CD4-positive, CD25-positive, alpha-beta regulatory T cell (primary cell): Measurements from ENCODE around the gene MEGF10. TPM values are rescaled to one million over a fixed set of nuclear protein-coding genes. Genes with fewer than 3 reads are reported as not detected.

Experiments used
- ATAC-seq, 2 donors: fragments of 150-1000 bp; cut with Tn5 transposase; one replicate each; pipeline ENCODE4 v1.10.0; 2021; ENCODE audit warnings: low read depth in 2 of 2, moderate number of reproducible peaks in 2 of 2, moderate library complexity in 1 of 2
- DNase-seq, 3 donors: peaks; one replicate each; pipeline versions ENCODE4 v3.0.0 to v3.0.0-alpha.2; 2012 to 2022; ENCODE audit warnings: mixed read lengths in 1 of 3
- H3K27ac ChIP-seq: one replicate; pipeline ENCODE4 v1.7.0; 2013; ENCODE audit warnings: mild to moderate bottlenecking, low read length; ENCODE audit not compliant: insufficient read depth, poor library complexity, severe bottlenecking
- H3K27me3 ChIP-seq: one replicate; pipeline ENCODE4 v1.7.0; 2013; ENCODE audit warnings: low read length; ENCODE audit not compliant: control insufficient read depth, insufficient read depth
- H3K36me3 ChIP-seq: one replicate; pipeline ENCODE4 v1.7.0; 2013; ENCODE audit warnings: mild to moderate bottlenecking, low read length, moderate library complexity; ENCODE audit not compliant: control insufficient read depth, insufficient read depth
- H3K4me1 ChIP-seq: 2 replicates; pipeline ENCODE4 v1.7.0; 2013; ENCODE audit warnings: mild to moderate bottlenecking, low read length; ENCODE audit not compliant: insufficient read depth, control insufficient read depth, poor library complexity, severe bottlenecking
- H3K4me3 ChIP-seq: one replicate; pipeline ENCODE4 v1.7.0; 2013; ENCODE audit warnings: low read depth, mild to moderate bottlenecking, low read length, moderate library complexity
- H3K9me3 ChIP-seq, 2 experiments: 1 replicate in 1 of 2; 2 replicates in 1 of 2; pipeline ENCODE4 v1.7.0; 2013; ENCODE audit warnings: low read length in 2 of 2, mild to moderate bottlenecking in 1 of 2, moderate library complexity in 1 of 2; ENCODE audit not compliant: control insufficient read depth in 2 of 2
- H3K27ac Mint-ChIP-seq, 3 donors: one replicate each; pipeline ENCODE4 v1.8.0; 2020 to 2022; ENCODE audit warnings: mild to moderate bottlenecking in 3 of 3, mixed read lengths in 3 of 3, moderate library complexity in 2 of 3
- H3K27me3 Mint-ChIP-seq: one replicate; pipeline ENCODE4 v1.8.0; 2022; ENCODE audit warnings: mild to moderate bottlenecking, mixed read lengths
- H3K36me3 Mint-ChIP-seq: one replicate; pipeline ENCODE4 v1.8.0; 2020; ENCODE audit warnings: mixed read lengths
- H3K4me1 Mint-ChIP-seq, 4 donors: one replicate each; pipeline ENCODE4 v1.8.0; 2020 to 2022; ENCODE audit warnings: mixed read lengths in 4 of 4, mild to moderate bottlenecking in 1 of 4
- H3K4me3 Mint-ChIP-seq, 4 donors: one replicate each; pipeline ENCODE4 v1.8.0; 2020 to 2022; ENCODE audit warnings: mild to moderate bottlenecking in 4 of 4, mixed read lengths in 4 of 4, moderate library complexity in 3 of 4
- H3K9me3 Mint-ChIP-seq, 7 donors: one replicate each; pipeline ENCODE4 v1.8.0; 2020 to 2022; ENCODE audit warnings: mixed read lengths in 7 of 7, mild to moderate bottlenecking in 3 of 7, moderate library complexity in 2 of 7
- polyA plus RNA-seq, 4 donors: library from polyadenylated mRNA; unstranded; fragments of 300-500 nt; fragmentation: Illumina TruSeq; gene quantifications; one replicate each; pipeline ENCODE4 v1.2.3, GENCODE V29; 2021
- total RNA-seq: library from RNA; stranded (reverse); gene quantifications from one replicate; pipeline ENCODE4 v1.2.3, GENCODE V29; 2022

MEGF10 gene
- total and polyA plus RNA-seq, 5 donors from 2014 or later = 0.09 to 0.30 TPM; not detected in 3

- Mint-ChIP-seq H3K4me1 (no peaks in the 10 kb centered on the region), H3K36me3 (no peaks in the 10 kb centered on the region), H3K9me3 (no peaks in the 10 kb centered on the region), H3K27ac (no peak overlapping the region), H3K27me3 (peaks cover 6% of the 10 kb centered on the region), H3K4me3 (no peak overlapping the region)
- ATAC-seq (no peak), DNase-seq (no peak)
- H3K9me3 ChIP-seq = no peaks in the 10 kb centered on the region
- H3K36me3 ChIP-seq = no peaks in the 10 kb centered on the region
- H3K27me3 ChIP-seq = no peaks in the 10 kb centered on the region
- no peaks in the 10 kb centered on the region for H3K4me1 ChIP-seq
- no peak overlapping the region for H3K27ac ChIP-seq
- H3K4me3 ChIP-seq = no peak overlapping the region
These were observed 142.9 kb downstream of the MEGF10 start for GRCh38 chr5:127433526-127433925.

GRCh38 chr5:127434588-127434987 is 144.0 kb downstream of the MEGF10 start:
- Histone ChIP-seq H3K27me3 (no peaks in the 10 kb centered on the region), H3K27ac (no peak overlapping the region), H3K36me3 (no peaks in the 10 kb centered on the region), H3K4me1 (no peaks in the 10 kb centered on the region), H3K9me3 (no peaks in the 10 kb centered on the region), H3K4me3 (no peak overlapping the region)
- DNase-seq (no peak), ATAC-seq (no peak)
- Mint-ChIP-seq H3K9me3 (no peaks in the 10 kb centered on the region), H3K36me3 (no peaks in the 10 kb centered on the region), H3K4me1 (no peaks in the 10 kb centered on the region), H3K27me3 (peaks cover 12% of the 10 kb centered on the region), H3K4me3 (no peak overlapping the region), H3K27ac (no peak overlapping the region)

DNA sequence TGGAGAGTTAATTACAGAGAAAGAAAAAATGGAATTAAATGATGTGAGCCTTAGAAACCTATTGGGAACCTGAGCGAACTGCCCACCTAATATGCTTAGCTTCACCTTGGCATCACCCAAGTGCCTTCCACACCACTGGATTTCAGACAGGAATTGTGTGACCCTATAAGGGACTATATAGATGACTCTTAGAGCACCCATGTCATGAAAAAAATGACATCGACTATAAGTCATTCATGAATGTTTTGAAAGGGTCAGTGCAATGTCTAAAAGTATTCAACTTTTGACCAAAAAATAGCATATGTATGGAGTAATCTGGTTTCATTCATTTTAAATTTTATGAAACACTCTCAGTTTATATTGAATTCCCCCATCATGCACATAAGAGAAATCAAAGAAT is 145.2 kb downstream of the MEGF10 start:
- no peak overlapping the region for H3K4me3 ChIP-seq
- H3K4me1 ChIP-seq = no peaks in the 10 kb centered on the region

GRCh38 chr5:127439644-127440043 is 149.0 kb downstream of the MEGF10 start:
- Mint-ChIP-seq H3K27me3 (peaks cover 12% of the 10 kb centered on the region), H3K4me1 (no peaks in the 10 kb centered on the region), H3K27ac (no peak overlapping the region), H3K4me3 (no peak overlapping the region), H3K9me3 (no peaks in the 10 kb centered on the region), H3K36me3 (no peaks in the 10 kb centered on the region)
- no peak for ATAC-seq
- H3K4me3 ChIP-seq = no peak overlapping the region
- no peaks in the 10 kb centered on the region for H3K9me3 ChIP-seq
- H3K36me3 ChIP-seq = no peaks in the 10 kb centered on the region
- peaks cover 2% of the 10 kb centered on the region for H3K27me3 ChIP-seq
- DNase-seq = no peak
- no peaks in the 10 kb centered on the region for H3K4me1 ChIP-seq
- H3K27ac ChIP-seq = no peak overlapping the region

More for the DNA sequence above, 145.2 kb downstream of the MEGF10 start:
- DNase-seq (no peak), ATAC-seq (no peak)
- H3K4me1 Mint-ChIP-seq = no peaks in the 10 kb centered on the region
- peaks cover 12% of the 10 kb centered on the region for H3K27me3 Mint-ChIP-seq
- no peaks in the 10 kb centered on the region for H3K36me3 Mint-ChIP-seq
- H3K27ac Mint-ChIP-seq = no peak overlapping the region
- no peaks in the 10 kb centered on the region for H3K9me3 Mint-ChIP-seq
- Histone ChIP-seq H3K36me3 (no peaks in the 10 kb centered on the region), H3K9me3 (no peaks in the 10 kb centered on the region), H3K27me3 (no peaks in the 10 kb centered on the region), H3K27ac (no peak overlapping the region)
- no peak overlapping the region for H3K4me3 Mint-ChIP-seq

DNA sequence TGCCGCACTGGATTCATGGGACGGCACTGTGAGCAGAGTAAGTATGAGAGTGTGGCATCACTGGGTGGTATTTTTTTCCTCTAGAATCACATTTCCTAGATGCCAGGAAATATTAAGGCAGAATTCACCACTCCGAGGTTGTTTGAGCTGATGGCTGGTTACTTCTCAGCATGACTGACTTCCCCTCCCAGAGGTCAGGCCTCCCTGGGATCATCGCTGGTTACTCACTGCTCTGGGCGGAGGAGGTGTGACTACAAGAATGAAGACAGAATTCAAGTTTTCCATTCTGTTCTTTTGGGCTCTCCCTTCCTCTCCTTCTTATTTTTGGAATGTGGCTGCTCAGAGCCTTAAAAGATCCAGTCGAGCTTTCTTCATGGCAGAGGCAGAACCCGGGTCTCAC is 150.2 kb downstream of the MEGF10 start:
- Histone ChIP-seq H3K4me1 (no peaks in the 10 kb centered on the region), H3K4me3 (no peak overlapping the region), H3K9me3 (no peaks in the 10 kb centered on the region), H3K27me3 (peaks cover 2% of the 10 kb centered on the region), H3K36me3 (no peaks in the 10 kb centered on the region), H3K27ac (no peak overlapping the region)
- H3K4me1 Mint-ChIP-seq = no peaks in the 10 kb centered on the region
- H3K9me3 Mint-ChIP-seq = no peaks in the 10 kb centered on the region
- H3K36me3 Mint-ChIP-seq = no peaks in the 10 kb centered on the region
- H3K27me3 Mint-ChIP-seq = peaks cover 19% of the 10 kb centered on the region
- no peak overlapping the region for H3K4me3 Mint-ChIP-seq
- DNase-seq = no peak
- no peak for ATAC-seq
- no peak overlapping the region for H3K27ac Mint-ChIP-seq

GRCh38 chr5:127441799-127442484 is 151.3 kb downstream of the MEGF10 start:
- peaks cover 13% of the 10 kb centered on the region for H3K27me3 Mint-ChIP-seq
- peaks cover 2% of the 10 kb centered on the region for H3K27me3 ChIP-seq
- no peaks in the 10 kb centered on the region for H3K36me3 Mint-ChIP-seq
- ATAC-seq (no peak), DNase-seq (peak in 1 of 3 donors; percentile 2)
- H3K27ac ChIP-seq = no peak overlapping the region
- no peak overlapping the region for H3K27ac Mint-ChIP-seq
- H3K9me3 Mint-ChIP-seq = no peaks in the 10 kb centered on the region
- no peaks in the 10 kb centered on the region for H3K36me3 ChIP-seq
- no peaks in the 10 kb centered on the region for H3K9me3 ChIP-seq
- H3K4me1 Mint-ChIP-seq = no peaks in the 10 kb centered on the region
- H3K4me1 ChIP-seq = no peaks in the 10 kb centered on the region
- no peak overlapping the region for H3K4me3 ChIP-seq
- H3K4me3 Mint-ChIP-seq = no peak overlapping the region

DNA sequence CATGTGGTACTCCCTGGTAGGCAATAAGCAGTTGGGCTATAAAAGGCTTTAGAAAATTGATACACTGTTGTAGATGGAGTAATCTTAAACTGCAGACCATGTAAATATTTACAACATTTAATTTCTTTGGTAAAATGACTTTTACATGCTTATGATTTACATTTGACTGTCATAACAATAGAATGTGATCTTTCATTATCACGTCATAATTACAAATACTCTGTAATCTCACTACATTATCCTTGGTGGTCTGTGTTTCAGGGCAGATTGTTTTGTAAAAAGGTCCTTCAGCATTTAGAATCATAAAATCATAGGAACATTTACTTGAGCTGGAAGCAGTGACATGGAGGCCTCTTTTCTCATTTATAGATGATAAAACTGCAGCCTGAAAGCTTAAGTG is 153.6 kb downstream of the MEGF10 start:
- H3K4me1 Mint-ChIP-seq = no peaks in the 10 kb centered on the region
- no peak for ATAC-seq

DNA sequence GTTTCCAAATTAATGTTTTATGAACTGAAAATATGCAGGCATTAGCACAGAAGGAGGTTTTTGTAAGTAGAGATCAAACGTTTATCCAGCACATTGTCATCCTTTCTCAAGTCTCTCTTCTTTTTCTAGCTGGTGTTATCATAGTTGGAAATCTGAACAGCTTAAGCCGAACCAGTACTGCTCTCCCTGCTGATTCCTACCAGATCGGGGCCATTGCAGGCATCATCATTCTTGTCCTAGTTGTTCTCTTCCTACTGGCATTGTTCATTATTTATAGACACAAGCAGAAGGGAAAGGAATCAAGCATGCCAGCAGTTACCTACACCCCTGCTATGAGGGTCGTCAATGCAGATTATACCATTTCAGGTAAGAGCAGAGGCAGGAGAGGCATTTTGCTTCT is 154.7 kb downstream of the MEGF10 start:
- H3K4me3 Mint-ChIP-seq = no peak overlapping the region
- DNase-seq (no peak), ATAC-seq (no peak)
- peaks cover 7% of the 10 kb centered on the region for H3K27me3 Mint-ChIP-seq
- no peaks in the 10 kb centered on the region for H3K4me1 Mint-ChIP-seq
- H3K9me3 Mint-ChIP-seq = no peaks in the 10 kb centered on the region
- H3K36me3 ChIP-seq = no peaks in the 10 kb centered on the region
- no peak overlapping the region for H3K27ac ChIP-seq
- no peaks in the 10 kb centered on the region for H3K36me3 Mint-ChIP-seq
- H3K4me3 ChIP-seq = no peak overlapping the region
- H3K4me1 ChIP-seq = no peaks in the 10 kb centered on the region
- peaks cover 2% of the 10 kb centered on the region for H3K27me3 ChIP-seq
- no peaks in the 10 kb centered on the region for H3K9me3 ChIP-seq
- no peak overlapping the region for H3K27ac Mint-ChIP-seq

More for the DNA sequence above, 153.6 kb downstream of the MEGF10 start:
- Histone ChIP-seq H3K27ac (no peak overlapping the region), H3K9me3 (no peaks in the 10 kb centered on the region), H3K36me3 (no peaks in the 10 kb centered on the region), H3K4me1 (no peaks in the 10 kb centered on the region), H3K27me3 (peaks cover 2% of the 10 kb centered on the region), H3K4me3 (no peak overlapping the region)
- H3K4me3 Mint-ChIP-seq = no peak overlapping the region
- H3K36me3 Mint-ChIP-seq = no peaks in the 10 kb centered on the region
- no peak overlapping the region for H3K27ac Mint-ChIP-seq
- peaks cover 7% of the 10 kb centered on the region for H3K27me3 Mint-ChIP-seq
- H3K9me3 Mint-ChIP-seq = no peaks in the 10 kb centered on the region
- no peak for DNase-seq
